Measurements from ENCODE around the gene HEXD.

HEXD gene

GRCh38 chr17:82474223-82475010 is 56.3 kb downstream of the HEXD start:
- no peak overlapping the region for H3K4me3 ChIP-seq (ENCODE audit: low read depth in 1 of 2, low read length in 2 of 2)
- H3K36me3 ChIP-seq (ENCODE audit: control insufficient read depth in 1 of 2, insufficient read depth in 2 of 2, low read length in 2 of 2) = peaks cover 23 to 42% of the 10 kb centered on the region in 2 donors
- H3K27ac ChIP-seq (ENCODE audit: low read length) = no peak overlapping the region
- no peaks in the 10 kb centered on the region for H3K9me3 ChIP-seq (ENCODE audit: control insufficient read depth in 1 of 2, low read length in 2 of 2)
- no peaks in the 10 kb centered on the region for H3K4me1 ChIP-seq (ENCODE audit: control insufficient read depth in 1 of 2, insufficient read depth in 2 of 2, low read length in 2 of 2)
- no peaks in the 10 kb centered on the region for H3K27me3 ChIP-seq (ENCODE audit: low read depth, low read length)

GRCh38 chr17:82475458-82475857 is 57.3 kb downstream of the HEXD start:
- H3K27me3 ChIP-seq (ENCODE audit: low read depth, low read length) = no peaks in the 10 kb centered on the region
- no peak overlapping the region for H3K4me3 ChIP-seq (ENCODE audit: low read depth in 1 of 2, low read length in 2 of 2)
- H3K36me3 ChIP-seq (ENCODE audit: control insufficient read depth in 1 of 2, insufficient read depth in 2 of 2, low read length in 2 of 2) = peaks cover 28 to 46% of the 10 kb centered on the region in 2 donors
- no peaks in the 10 kb centered on the region for H3K4me1 ChIP-seq (ENCODE audit: control insufficient read depth in 1 of 2, insufficient read depth in 2 of 2, low read length in 2 of 2)
- no peak overlapping the region for H3K27ac ChIP-seq (ENCODE audit: low read length)
- H3K9me3 ChIP-seq (ENCODE audit: control insufficient read depth in 1 of 2, low read length in 2 of 2) = no peaks in the 10 kb centered on the region

- H3K4me3 ChIP-seq (ENCODE audit: low read depth in 1 of 2, low read length in 2 of 2) = no peak overlapping the region
- H3K36me3 ChIP-seq (ENCODE audit: control insufficient read depth in 1 of 2, insufficient read depth in 2 of 2, low read length in 2 of 2) = peaks cover 32 to 45% of the 10 kb centered on the region in 2 donors
- no peaks in the 10 kb centered on the region for H3K4me1 ChIP-seq (ENCODE audit: control insufficient read depth in 1 of 2, insufficient read depth in 2 of 2, low read length in 2 of 2)
- H3K9me3 ChIP-seq (ENCODE audit: control insufficient read depth in 1 of 2, low read length in 2 of 2) = no peaks in the 10 kb centered on the region
- H3K27ac ChIP-seq (ENCODE audit: low read length) = no peak overlapping the region
- H3K27me3 ChIP-seq (ENCODE audit: low read depth, low read length) = no peaks in the 10 kb centered on the region
Measured at GRCh38 chr17:82477934-82478333, 59.8 kb downstream of the HEXD start.

- H3K27me3 ChIP-seq (ENCODE audit: low read depth, low read length) = no peaks in the 10 kb centered on the region
- H3K36me3 ChIP-seq (ENCODE audit: control insufficient read depth in 1 of 2, insufficient read depth in 2 of 2, low read length in 2 of 2) = peaks cover 43 to 59% of the 10 kb centered on the region in 2 donors
- H3K4me3 ChIP-seq (ENCODE audit: low read depth in 1 of 2, low read length in 2 of 2) = no peak overlapping the region
Measured at GRCh38 chr17:82479602-82480001, 61.5 kb downstream of the HEXD start.

GRCh38 chr17:82480318-82480717 is 62.2 kb downstream of the HEXD start:
- Histone ChIP-seq H3K27me3 (ENCODE audit: low read depth, low read length) (no peaks in the 10 kb centered on the region), H3K36me3 (ENCODE audit: control insufficient read depth in 1 of 2, insufficient read depth in 2 of 2, low read length in 2 of 2) (peaks cover 43 to 60% of the 10 kb centered on the region in 2 donors), H3K4me1 (ENCODE audit: control insufficient read depth in 1 of 2, insufficient read depth in 2 of 2, low read length in 2 of 2) (no peaks in the 10 kb centered on the region), H3K9me3 (ENCODE audit: control insufficient read depth in 1 of 2, low read length in 2 of 2) (no peaks in the 10 kb centered on the region), H3K4me3 (ENCODE audit: low read depth in 1 of 2, low read length in 2 of 2) (no peak overlapping the region), H3K27ac (ENCODE audit: low read length) (no peak overlapping the region)

More at GRCh38 chr17:82479602-82480001, 61.5 kb downstream of the HEXD start:
- H3K4me1 ChIP-seq (ENCODE audit: control insufficient read depth in 1 of 2, insufficient read depth in 2 of 2, low read length in 2 of 2) = no peaks in the 10 kb centered on the region
- no peaks in the 10 kb centered on the region for H3K9me3 ChIP-seq (ENCODE audit: control insufficient read depth in 1 of 2, low read length in 2 of 2)
- H3K27ac ChIP-seq (ENCODE audit: low read length) = no peak overlapping the region

- Histone ChIP-seq H3K27ac (ENCODE audit: low read length) (no peak overlapping the region), H3K4me1 (ENCODE audit: control insufficient read depth in 1 of 2, insufficient read depth in 2 of 2, low read length in 2 of 2) (no peaks in the 10 kb centered on the region), H3K4me3 (ENCODE audit: low read depth in 1 of 2, low read length in 2 of 2) (no peak overlapping the region), H3K27me3 (ENCODE audit: low read depth, low read length) (no peaks in the 10 kb centered on the region), H3K36me3 (ENCODE audit: control insufficient read depth in 1 of 2, insufficient read depth in 2 of 2, low read length in 2 of 2) (peaks cover 53 to 74% of the 10 kb centered on the region in 2 donors), H3K9me3 (ENCODE audit: control insufficient read depth in 1 of 2, low read length in 2 of 2) (no peaks in the 10 kb centered on the region)
Measured at GRCh38 chr17:82483204-82483660, 65.1 kb downstream of the HEXD start.

GRCh38 chr17:82483836-82484235 is 65.7 kb downstream of the HEXD start:
- H3K27me3 ChIP-seq (ENCODE audit: low read depth, low read length) = no peaks in the 10 kb centered on the region
- H3K27ac ChIP-seq (ENCODE audit: low read length) = no peak overlapping the region
- H3K9me3 ChIP-seq (ENCODE audit: control insufficient read depth in 1 of 2, low read length in 2 of 2) = no peaks in the 10 kb centered on the region
- no peaks in the 10 kb centered on the region for H3K4me1 ChIP-seq (ENCODE audit: control insufficient read depth in 1 of 2, insufficient read depth in 2 of 2, low read length in 2 of 2)
- H3K36me3 ChIP-seq (ENCODE audit: control insufficient read depth in 1 of 2, insufficient read depth in 2 of 2, low read length in 2 of 2) = peaks cover 48 to 75% of the 10 kb centered on the region in 2 donors
- no peak overlapping the region for H3K4me3 ChIP-seq (ENCODE audit: low read depth in 1 of 2, low read length in 2 of 2)

GRCh38 chr17:82486231-82487094 is 68.3 kb downstream of the HEXD start:
- no peak overlapping the region for H3K27ac ChIP-seq (ENCODE audit: low read length)

GRCh38 chr17:82487910-82488309 is 69.8 kb downstream of the HEXD start:
- H3K27ac ChIP-seq (ENCODE audit: low read length) = no peak overlapping the region
- no peak overlapping the region for H3K4me3 ChIP-seq (ENCODE audit: low read depth in 1 of 2, low read length in 2 of 2)
- H3K9me3 ChIP-seq (ENCODE audit: control insufficient read depth in 1 of 2, low read length in 2 of 2) = no peaks in the 10 kb centered on the region
- no peaks in the 10 kb centered on the region for H3K4me1 ChIP-seq (ENCODE audit: control insufficient read depth in 1 of 2, insufficient read depth in 2 of 2, low read length in 2 of 2)
- H3K36me3 ChIP-seq (ENCODE audit: control insufficient read depth in 1 of 2, insufficient read depth in 2 of 2, low read length in 2 of 2) = peaks cover 26 to 57% of the 10 kb centered on the region in 2 donors
- H3K27me3 ChIP-seq (ENCODE audit: low read depth, low read length) = no peaks in the 10 kb centered on the region

More at GRCh38 chr17:82486231-82487094, 68.3 kb downstream of the HEXD start:
- H3K4me1 ChIP-seq (ENCODE audit: control insufficient read depth in 1 of 2, insufficient read depth in 2 of 2, low read length in 2 of 2) = no peaks in the 10 kb centered on the region
- peaks cover 33 to 58% of the 10 kb centered on the region in 2 donors for H3K36me3 ChIP-seq (ENCODE audit: control insufficient read depth in 1 of 2, insufficient read depth in 2 of 2, low read length in 2 of 2)
- no peak overlapping the region for H3K4me3 ChIP-seq (ENCODE audit: low read depth in 1 of 2, low read length in 2 of 2)
- no peaks in the 10 kb centered on the region for H3K9me3 ChIP-seq (ENCODE audit: control insufficient read depth in 1 of 2, low read length in 2 of 2)
- no peaks in the 10 kb centered on the region for H3K27me3 ChIP-seq (ENCODE audit: low read depth, low read length)

GRCh38 chr17:82489117-82489516 is 71.0 kb downstream of the HEXD start:
- Histone ChIP-seq H3K9me3 (ENCODE audit: control insufficient read depth in 1 of 2, low read length in 2 of 2) (no peaks in the 10 kb centered on the region), H3K4me3 (ENCODE audit: low read depth in 1 of 2, low read length in 2 of 2) (no peak overlapping the region), H3K4me1 (ENCODE audit: control insufficient read depth in 1 of 2, insufficient read depth in 2 of 2, low read length in 2 of 2) (peaks cover 0 to 3% of the 10 kb centered on the region in 2 donors), H3K36me3 (ENCODE audit: control insufficient read depth in 1 of 2, insufficient read depth in 2 of 2, low read length in 2 of 2) (peaks cover 17 to 45% of the 10 kb centered on the region in 2 donors), H3K27ac (ENCODE audit: low read length) (no peak overlapping the region), H3K27me3 (ENCODE audit: low read depth, low read length) (no peaks in the 10 kb centered on the region)

GRCh38 chr17:82489851-82490511 is 71.8 kb downstream of the HEXD start:
- H3K4me3 ChIP-seq (ENCODE audit: low read depth in 1 of 2, low read length in 2 of 2) = no peak overlapping the region
- H3K36me3 ChIP-seq (ENCODE audit: control insufficient read depth in 1 of 2, insufficient read depth in 2 of 2, low read length in 2 of 2) = peaks cover 11 to 36% of the 10 kb centered on the region in 2 donors
- H3K27me3 ChIP-seq (ENCODE audit: low read depth, low read length) = no peaks in the 10 kb centered on the region
- H3K9me3 ChIP-seq (ENCODE audit: control insufficient read depth in 1 of 2, low read length in 2 of 2) = no peaks in the 10 kb centered on the region
- no peak overlapping the region for H3K27ac ChIP-seq (ENCODE audit: low read length)
- peaks cover 0 to 7% of the 10 kb centered on the region in 2 donors for H3K4me1 ChIP-seq (ENCODE audit: control insufficient read depth in 1 of 2, insufficient read depth in 2 of 2, low read length in 2 of 2)

Measured in muscle layer of duodenum (tissue), 2 donors.